ENCODE data around the gene MBOAT2.

DNA sequence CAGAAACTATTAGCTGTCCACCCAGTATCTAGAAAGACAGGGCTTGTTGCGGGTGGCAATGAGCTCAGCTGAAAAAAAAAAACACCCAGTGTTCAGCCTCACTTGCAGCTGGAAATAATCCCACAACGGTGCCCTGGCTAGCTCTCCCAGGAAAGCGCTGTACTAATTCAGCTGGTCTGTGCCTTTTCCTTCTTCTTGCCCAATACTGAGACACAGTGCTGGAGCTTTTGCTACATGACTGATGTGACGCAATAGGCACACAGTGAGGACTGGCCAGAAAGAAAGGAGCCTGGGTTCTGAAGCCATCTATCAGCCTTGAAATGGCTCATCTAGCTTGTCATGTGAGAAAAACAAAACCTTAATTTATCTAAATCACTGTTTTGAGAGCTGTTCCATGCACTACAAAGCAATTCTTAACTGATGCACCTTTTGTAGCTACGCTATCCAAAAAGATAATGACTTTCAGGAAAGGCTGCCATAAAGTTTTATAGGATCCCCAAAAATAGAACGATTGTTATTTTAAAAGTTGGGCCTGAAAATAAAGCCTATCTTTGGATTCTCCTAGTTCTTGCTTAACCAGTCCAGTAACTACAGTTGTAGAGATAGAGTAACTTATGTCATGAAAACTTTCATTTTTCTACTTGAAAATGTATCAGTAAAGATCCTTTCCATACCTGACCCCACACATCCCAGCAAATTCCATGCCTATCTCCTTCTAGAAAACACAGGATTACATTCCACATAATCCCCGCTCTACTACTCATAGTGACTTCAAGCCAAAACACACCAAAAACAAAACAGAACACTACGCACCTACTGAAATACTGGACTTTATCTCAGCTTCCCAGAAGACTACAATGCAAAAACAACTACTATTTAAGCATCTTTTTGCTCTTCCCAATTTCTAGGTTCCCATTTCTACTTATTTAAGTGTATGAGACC is 181.9 kb downstream of the MBOAT2 start:
- no peak for TF ChIP-seq POLR2A (IDR thresholded peaks at IDR 0.05)
- TF ChIP-seq, protein P1, sequence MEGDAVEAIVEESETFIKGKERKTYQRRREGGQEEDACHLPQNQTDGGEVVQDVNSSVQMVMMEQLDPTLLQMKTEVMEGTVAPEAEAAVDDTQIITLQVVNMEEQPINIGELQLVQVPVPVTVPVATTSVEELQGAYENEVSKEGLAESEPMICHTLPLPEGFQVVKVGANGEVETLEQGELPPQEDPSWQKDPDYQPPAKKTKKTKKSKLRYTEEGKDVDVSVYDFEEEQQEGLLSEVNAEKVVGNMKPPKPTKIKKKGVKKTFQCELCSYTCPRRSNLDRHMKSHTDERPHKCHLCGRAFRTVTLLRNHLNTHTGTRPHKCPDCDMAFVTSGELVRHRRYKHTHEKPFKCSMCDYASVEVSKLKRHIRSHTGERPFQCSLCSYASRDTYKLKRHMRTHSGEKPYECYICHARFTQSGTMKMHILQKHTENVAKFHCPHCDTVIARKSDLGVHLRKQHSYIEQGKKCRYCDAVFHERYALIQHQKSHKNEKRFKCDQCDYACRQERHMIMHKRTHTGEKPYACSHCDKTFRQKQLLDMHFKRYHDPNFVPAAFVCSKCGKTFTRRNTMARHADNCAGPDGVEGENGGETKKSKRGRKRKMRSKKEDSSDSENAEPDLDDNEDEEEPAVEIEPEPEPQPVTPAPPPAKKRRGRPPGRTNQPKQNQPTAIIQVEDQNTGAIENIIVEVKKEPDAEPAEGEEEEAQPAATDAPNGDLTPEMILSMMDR (IDR thresholded peaks at IDR 0.05), result no peak
